IMR-90 (cell line): Measurements from ENCODE around the gene SLC37A1.

Source experiments
- BHLHE40 ChIP-seq: fragments of 150-350 bp; IDR thresholded peaks from 2 replicates; pipeline ENCODE4 v1.6.1; 2016; ENCODE audit warnings: mild to moderate bottlenecking, low read depth, low read length
- CEBPB ChIP-seq: IDR thresholded peaks from 2 replicates; pipeline ENCODE4 v1.6.1; 2012; ENCODE audit warnings: low read depth, low read length, improper control_type of control experiment
- CHD1 ChIP-seq: IDR thresholded peaks from 2 replicates; pipeline ENCODE4 v1.6.1; 2012; ENCODE audit warnings: low read depth, low read length, improper control_type of control experiment
- FOS ChIP-seq: fragments of 150-350 bp; IDR thresholded peaks from 2 replicates; pipeline ENCODE4 v1.6.1; 2016; ENCODE audit warnings: low read depth, low read length
- MAFK ChIP-seq: IDR thresholded peaks from 2 replicates; pipeline ENCODE4 v1.6.1; 2012; ENCODE audit warnings: low read depth, low read length, improper control_type of control experiment
- MXI1 ChIP-seq: IDR thresholded peaks from 2 replicates; pipeline ENCODE4 v1.6.1; 2012; ENCODE audit warnings: low read depth, mild to moderate bottlenecking, low read length, moderate library complexity, borderline replicate concordance
- NFE2L2 ChIP-seq: fragments of 150-350 bp; IDR thresholded peaks from 2 replicates; pipeline ENCODE4 v1.6.1; 2016; ENCODE audit warnings: low read depth, mild to moderate bottlenecking, low read length
- POLR2A ChIP-seq: IDR thresholded peaks from 2 replicates; pipeline ENCODE4 v1.6.1; 2012; ENCODE audit warnings: mild to moderate bottlenecking, low read depth, low read length
- RAD21 ChIP-seq: IDR thresholded peaks from 2 replicates; pipeline ENCODE4 v1.6.1; 2012; ENCODE audit warnings: low read length, improper control_type of control experiment
- RFX5 ChIP-seq: IDR thresholded peaks from 2 replicates; pipeline ENCODE4 v1.8.0; 2012; ENCODE audit warnings: low read depth, mild to moderate bottlenecking, low read length, moderate library complexity
- SMC3 ChIP-seq: fragments of 150-350 bp; IDR thresholded peaks from 2 replicates; pipeline ENCODE4 v1.6.1; 2016; ENCODE audit warnings: low read depth, mild to moderate bottlenecking, antibody characterized with exemption, low read length, moderate library complexity
- USF2 ChIP-seq: fragments of 150-350 bp; IDR thresholded peaks from 2 replicates; pipeline ENCODE4 v1.6.1; 2017; ENCODE audit warnings: mild to moderate bottlenecking, antibody characterized with exemption, low read length, low read depth
- TF ChIP-seq, protein P1 (sequence below): conservative IDR thresholded peaks from 2 replicates; pipeline ENCODE4 v1.5.1; 2012; ENCODE audit warnings: mild to moderate bottlenecking, low read depth, low read length, improper control_type of control experiment

- no peak for TF ChIP-seq POLR2A
- TF ChIP-seq FOS, result no peak
- TF ChIP-seq, protein P1, sequence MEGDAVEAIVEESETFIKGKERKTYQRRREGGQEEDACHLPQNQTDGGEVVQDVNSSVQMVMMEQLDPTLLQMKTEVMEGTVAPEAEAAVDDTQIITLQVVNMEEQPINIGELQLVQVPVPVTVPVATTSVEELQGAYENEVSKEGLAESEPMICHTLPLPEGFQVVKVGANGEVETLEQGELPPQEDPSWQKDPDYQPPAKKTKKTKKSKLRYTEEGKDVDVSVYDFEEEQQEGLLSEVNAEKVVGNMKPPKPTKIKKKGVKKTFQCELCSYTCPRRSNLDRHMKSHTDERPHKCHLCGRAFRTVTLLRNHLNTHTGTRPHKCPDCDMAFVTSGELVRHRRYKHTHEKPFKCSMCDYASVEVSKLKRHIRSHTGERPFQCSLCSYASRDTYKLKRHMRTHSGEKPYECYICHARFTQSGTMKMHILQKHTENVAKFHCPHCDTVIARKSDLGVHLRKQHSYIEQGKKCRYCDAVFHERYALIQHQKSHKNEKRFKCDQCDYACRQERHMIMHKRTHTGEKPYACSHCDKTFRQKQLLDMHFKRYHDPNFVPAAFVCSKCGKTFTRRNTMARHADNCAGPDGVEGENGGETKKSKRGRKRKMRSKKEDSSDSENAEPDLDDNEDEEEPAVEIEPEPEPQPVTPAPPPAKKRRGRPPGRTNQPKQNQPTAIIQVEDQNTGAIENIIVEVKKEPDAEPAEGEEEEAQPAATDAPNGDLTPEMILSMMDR, result no peak
- no peak for TF ChIP-seq CHD1
- no peak for TF ChIP-seq SMC3
- TF ChIP-seq NFE2L2, result no peak
- no peak for TF ChIP-seq USF2
- TF ChIP-seq MAFK, result no peak
- TF ChIP-seq CEBPB, result no peak
- TF ChIP-seq RFX5, result no peak
- no peak for TF ChIP-seq MXI1
- no peak for TF ChIP-seq RAD21
- TF ChIP-seq BHLHE40, result no peak
Measured at GRCh38 chr21:42616446-42616845, 102.8 kb downstream of the SLC37A1 start.
